Pancreas (tissue), 10 donors: ENCODE measurements around the gene ZYX. TPM values are rescaled to one million over a fixed set of nuclear protein-coding genes. Genes with fewer than 3 reads are reported as not detected.
"Not testable (repeated sequence)": the region's sequence is repeated elsewhere in the genome, so short reads cannot be mapped to it uniquely, and the experiment has no call there.

Experiments
- ATAC-seq, 4 donors: fragments of 200-7000 bp; cut with Tn5 transposase; one replicate each; pipeline versions ENCODE4 v1.8.0 to v1.9.1; 2020; ENCODE audit warnings: mild to moderate bottlenecking in 4 of 4, moderate library complexity in 4 of 4
- DNase-seq, 6 donors: peaks; one replicate each; pipeline ENCODE4 v3.0.0-alpha.2; 2020
- FAIRE-seq: peaks from 2 replicates; lab custom pipeline; 2012; peaks lifted over from hg19 to GRCh38; lab: Jason Lieb, UNC
- H3K27ac ChIP-seq, 4 donors: fragments of 200-600 bp; sonication (generic); 1 replicate in 3 of 4; 2 replicates in 1 of 4; pipeline versions ENCODE4 v1.5.0 to v1.8.0; 2020
- H3K27me3 ChIP-seq, 4 donors: fragments of 200-600 bp; one replicate each; pipeline ENCODE4 v1.8.0; 2021
- H3K36me3 ChIP-seq, 3 donors: fragments of 200-600 bp; sonication (generic) in 1 of 3; one replicate each; pipeline versions ENCODE4 v1.5.0 to v1.8.0; 2020 to 2021
- H3K4me1 ChIP-seq, 3 donors: fragments of 200-600 bp; one replicate each; pipeline ENCODE4 v1.8.0; 2021
- H3K4me3 ChIP-seq, 4 donors: fragments of 200-600 bp; sonication (generic) in 2 of 4; one replicate each; pipeline versions ENCODE4 v1.5.0 to v1.8.0; 2020 to 2021
- H3K9me3 ChIP-seq, 4 donors: fragments of 200-600 bp; one replicate each; pipeline ENCODE4 v1.8.0; 2021
- CTCF ChIP-seq, 4 donors: fragments of 200-600 bp; sonication (generic) in 3 of 4; IDR thresholded peaks; one replicate each; pipeline versions ENCODE4 v1.5.0 to v1.8.0; 2021; ENCODE audit warnings: antibody characterized with exemption in 4 of 4
- WGBS, 2 donors: extraction: QIAGEN DNeasy Blood & Tissue Kit; methylation state at CpG; one replicate each; pipeline ENCODE4 v1.1.7; 2013; 5-methylcytosine and 5-hydroxymethylcytosine counted together
- intact Hi-C, 3 donors: fragments of 100-400 bp; cut with DNase I; formaldehyde crosslinking; loops; one replicate each; pipeline versions ENCODE4 v1.11.1 to v1.14.2; 2022
- polyA plus RNA-seq, 2 donors: library from polyadenylated mRNA; stranded (reverse); fragments of 200-250 nt; gene quantifications; one replicate each; pipeline ENCODE4 v1.2.3, GENCODE V29; 2013
- total RNA-seq, 6 donors: library from RNA; stranded (reverse); fragmentation: NEBNext Ultra II Directional in 4 of 6; extraction: Animal tissue kit (Norgen Biotek cat#: 25700) in 4 of 6; gene quantifications; one replicate each; pipeline versions ENCODE4 v1.2.1 to v1.2.4, GENCODE V29; 2021 to 2023
- donor health status: healthy with polysubstance abuse.
- donor health status: DM: no; HTN: no; CAD: no; lungs with moderate emphysema.
- donor health status: DM: no; HTN: no; CAD: no.
- donor health status: control.
- donor health status: control.
- donor health status: Bipolar disorder and iron deficiency.
- donor health status: DM: yes; HTN: yes; CAD: no.
- donor health status: DM: no; HTN: no; CAD: no.
- donor health status: DM: no; HTN: no; CAD: no.
- donor health status: DM: yes; HTN: yes; CAD: no.

ZYX gene
- total and polyA plus RNA-seq, 8 donors: 29.1 to 73.8 (median 44.2) TPM

DNA sequence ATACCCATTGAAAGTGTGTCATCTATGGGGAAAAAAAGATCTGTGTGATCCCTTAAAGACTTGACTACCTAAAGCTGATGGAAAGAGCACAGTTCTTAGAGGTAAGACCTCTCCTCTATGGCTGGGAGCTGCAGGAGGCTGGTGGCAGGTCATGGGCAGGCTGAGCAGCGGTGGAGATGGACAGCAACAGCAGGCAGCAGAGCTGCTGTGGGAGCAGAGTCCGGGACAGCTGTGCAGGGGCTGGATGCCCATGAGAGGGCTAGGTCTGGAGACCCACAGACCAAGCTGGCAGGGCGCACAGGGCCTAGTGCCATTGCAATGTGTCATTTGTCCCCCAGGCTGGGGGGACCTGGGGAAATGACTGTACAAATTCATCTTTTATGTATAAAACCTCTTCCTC, 40.9 kb downstream of the ZYX start:
- 84 to 86% methylated on average over 3 of the region's 3 CpGs for WGBS, 2 donors
- DNase-seq (no peak), ATAC-seq (no peak)

GRCh38 chr7:143424476-143424875, 43.3 kb downstream of the ZYX start:
- intact Hi-C loops, H3K27ac ChIP-seq, FAIRE-seq, H3K27me3 ChIP-seq, ATAC-seq, H3K4me1 ChIP-seq, H3K36me3 ChIP-seq, H3K4me3 ChIP-seq, H3K9me3 ChIP-seq: not testable (repeated sequence)
- DNase-seq: peak in 1 of 6 donors; percentile 58
- 94 to 96% methylated on average over 11 to 34 of the region's 34 CpGs for WGBS, 2 donors

More for the DNA sequence above, 40.9 kb downstream of the ZYX start:
- Histone ChIP-seq H3K27ac (no peak overlapping the region), H3K4me3 (no peak overlapping the region), H3K27me3 (no peaks in the 10 kb centered on the region), H3K4me1 (no peaks in the 10 kb centered on the region), H3K36me3 (no peaks in the 10 kb centered on the region), H3K9me3 (no peaks in the 10 kb centered on the region)
- TF ChIP-seq CTCF (IDR thresholded peaks at IDR 0.05): no peak
- no peak for FAIRE-seq
- intact Hi-C loops: no loop called here

DNA sequence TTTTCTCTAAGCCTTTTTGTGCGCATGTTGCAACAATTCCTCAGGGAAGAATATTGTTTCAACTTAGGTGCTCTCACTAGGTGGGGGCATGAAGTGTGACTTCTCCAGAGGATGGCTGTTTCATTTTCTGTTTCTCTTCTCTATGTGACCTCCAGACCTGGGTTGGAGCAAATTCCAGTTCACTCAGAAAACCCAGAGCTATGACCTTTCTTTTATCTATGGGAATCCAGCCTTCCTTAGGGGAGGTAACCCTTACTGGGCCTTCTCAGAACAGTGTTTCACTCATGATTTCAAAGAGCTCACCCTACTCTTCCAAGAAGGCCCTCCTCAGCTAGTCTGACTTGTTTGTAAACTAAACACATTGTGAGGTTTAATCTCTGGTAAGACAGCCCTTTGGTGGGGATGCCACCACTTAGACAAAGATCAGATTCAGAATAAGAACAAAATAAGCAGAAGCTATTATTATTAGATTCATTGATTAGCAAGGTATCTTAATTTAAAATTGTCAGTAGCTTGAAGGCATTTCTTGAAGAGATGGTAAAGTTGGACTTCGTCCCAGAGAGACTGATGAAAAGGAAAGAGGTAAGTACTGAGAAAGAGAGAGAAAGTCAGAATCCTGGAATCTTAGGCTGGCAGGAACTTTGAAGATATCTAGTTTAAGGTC, 45.5 kb downstream of the ZYX start:
- ATAC-seq: no peak
- WGBS, 2 donors: 87 to 93% methylated on average over 2 of the region's 2 CpGs
- DNase-seq: no peak
- H3K27me3 ChIP-seq: no peaks in the 10 kb centered on the region
- H3K27ac ChIP-seq: no peak overlapping the region
- intact Hi-C loops: no loop called here
- no peaks in the 10 kb centered on the region for H3K9me3 ChIP-seq
- H3K4me1 ChIP-seq: no peaks in the 10 kb centered on the region
- FAIRE-seq: no peak
- no peaks in the 10 kb centered on the region for H3K36me3 ChIP-seq
- no peak for TF ChIP-seq CTCF (IDR thresholded peaks at IDR 0.05)
- no peak overlapping the region for H3K4me3 ChIP-seq

GRCh38 chr7:143429770-143430698, 48.9 kb downstream of the ZYX start:
- no peaks in the 10 kb centered on the region for H3K9me3 ChIP-seq
- no peak overlapping the region for H3K4me3 ChIP-seq
- no peaks in the 10 kb centered on the region for H3K4me1 ChIP-seq
- intact Hi-C loops: no loop called here
- WGBS, 2 donors: 71 to 81% methylated on average over 10 of the region's 10 CpGs
- peaks cover 0 to 4% (median 0%) of the 10 kb centered on the region in 4 donors for H3K27me3 ChIP-seq
- FAIRE-seq: no peak
- ATAC-seq: no peak
- no peaks in the 10 kb centered on the region for H3K36me3 ChIP-seq
- H3K27ac ChIP-seq: no peak overlapping the region
- no peak for DNase-seq
- TF ChIP-seq CTCF (IDR thresholded peaks at IDR 0.05): no peak

DNA sequence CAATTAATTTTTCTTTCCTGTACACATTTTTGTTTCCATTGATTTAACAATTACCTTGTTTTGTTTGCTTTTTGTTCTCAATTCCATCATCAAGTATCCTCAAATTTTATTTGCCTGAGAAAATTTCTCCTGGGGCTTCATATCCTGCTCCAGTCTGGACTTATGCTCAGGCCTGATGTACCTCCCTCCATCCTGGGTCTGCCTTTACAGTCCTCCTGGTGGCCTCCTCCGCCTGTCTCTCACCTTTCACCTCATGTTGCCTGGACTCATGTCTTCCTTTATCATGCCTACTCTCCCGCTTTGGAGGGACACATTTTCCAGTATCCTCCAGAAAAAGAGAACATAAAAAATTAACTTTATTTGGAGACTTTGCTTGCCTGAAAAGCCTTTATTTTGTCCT, 50.0 kb downstream of the ZYX start:
- DNase-seq: no peak
- H3K9me3 ChIP-seq: no peaks in the 10 kb centered on the region
- H3K27ac ChIP-seq: no peak overlapping the region
- ATAC-seq: no peak
- intact Hi-C loops: no loop called here
- no peaks in the 10 kb centered on the region for H3K4me1 ChIP-seq
- no peak for FAIRE-seq
- TF ChIP-seq CTCF (IDR thresholded peaks at IDR 0.05): no peak
- no peaks in the 10 kb centered on the region for H3K36me3 ChIP-seq
- H3K27me3 ChIP-seq: peaks cover 0 to 4% (median 0%) of the 10 kb centered on the region in 4 donors
- no peak overlapping the region for H3K4me3 ChIP-seq
- WGBS, 2 donors: 46 to 64% methylated on average over 2 of the region's 2 CpGs
